ENCODE data around the gene ID2. TPM values are rescaled to one million over a fixed set of nuclear protein-coding genes. Genes with fewer than 3 reads are reported as not detected.

ID2 gene
- polyA plus RNA-seq, 2 of the 4 experiments (the other 2 are of a cell fraction) = 177 to 181 TPM

DNA sequence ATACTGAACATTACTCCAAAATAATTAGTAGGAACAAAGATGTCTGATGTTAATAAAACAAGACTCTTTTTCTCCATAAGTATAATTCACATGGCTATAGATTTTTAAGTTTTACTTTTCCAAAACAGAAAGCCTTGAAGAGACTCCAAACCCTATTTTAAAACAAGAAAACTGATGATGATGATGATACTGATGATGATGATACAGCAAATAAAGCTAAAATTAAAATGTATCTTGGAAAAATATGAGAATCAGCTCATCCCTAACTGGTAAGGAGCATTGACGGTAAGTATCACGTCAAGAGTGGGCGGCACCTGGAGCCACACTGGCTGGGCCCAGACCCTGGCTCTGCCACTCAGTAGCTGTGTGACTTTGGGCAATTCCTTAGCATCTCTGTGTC is 39.6 kb downstream of the ID2 start:
- FAIRE-seq (no peak), ATAC-seq (no peak), DNase-seq (ENCODE audit: low read depth in 1 of 2, low spot score in 1 of 2) (no peak)
- CTCF ChIA-PET = interaction anchor here (1.1 to 2.7 kb wide), 2 partner anchors 28 to 421 kb away, joined by 5 to 8 read pairs; no protein-coding TSS in a partner anchor
- H3K4me2 ChIP-seq = no peak overlapping the region
- TF ChIP-seq ZC3H11A (IDR thresholded peaks at IDR 0.05) (no peak), RNF2 (IDR thresholded peaks at IDR 0.05; ENCODE audit: borderline replicate concordance, low read depth) (no peak), KDM5A (IDR thresholded peaks at IDR 0.05) (no peak), RARB (CRISPR knock-in tag; IDR thresholded peaks at IDR 0.05) (no peak), FOSB (CRISPR knock-in tag; IDR thresholded peaks at IDR 0.05) (no peak), FOSL2 (IDR thresholded peaks at IDR 0.05) (no peak), FOSL2 (CRISPR knock-in tag; IDR thresholded peaks at IDR 0.05) (no peak), CBX2 (IDR thresholded peaks at IDR 0.05; ENCODE audit: borderline replicate concordance, low read depth) (no peak)
- TF ChIP-seq, protein P1, sequence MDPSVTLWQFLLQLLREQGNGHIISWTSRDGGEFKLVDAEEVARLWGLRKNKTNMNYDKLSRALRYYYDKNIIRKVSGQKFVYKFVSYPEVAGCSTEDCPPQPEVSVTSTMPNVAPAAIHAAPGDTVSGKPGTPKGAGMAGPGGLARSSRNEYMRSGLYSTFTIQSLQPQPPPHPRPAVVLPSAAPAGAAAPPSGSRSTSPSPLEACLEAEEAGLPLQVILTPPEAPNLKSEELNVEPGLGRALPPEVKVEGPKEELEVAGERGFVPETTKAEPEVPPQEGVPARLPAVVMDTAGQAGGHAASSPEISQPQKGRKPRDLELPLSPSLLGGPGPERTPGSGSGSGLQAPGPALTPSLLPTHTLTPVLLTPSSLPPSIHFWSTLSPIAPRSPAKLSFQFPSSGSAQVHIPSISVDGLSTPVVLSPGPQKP (IDR thresholded peaks at IDR 0.05; ENCODE audit: low read depth, low read length) = no peak
- WGBS (ENCODE audit: missing lambda C conversion rate) = 95% methylated on average over 3 of the region's 3 CpGs
- H3K9me3 ChIP-seq = no peaks in the 10 kb centered on the region
- H3K4me3 ChIP-seq = no peak overlapping the region
- H3K27ac ChIP-seq = no peak overlapping the region
- H3K4me1 ChIP-seq = no peaks in the 10 kb centered on the region
- POLR2A ChIA-PET = no interaction called here

- 86% methylated on average over 10 of the region's 10 CpGs for WGBS (ENCODE audit: missing lambda C conversion rate)
Observed at GRCh38 chr2:8722986-8723385, 41.1 kb downstream of the ID2 start.

DNA sequence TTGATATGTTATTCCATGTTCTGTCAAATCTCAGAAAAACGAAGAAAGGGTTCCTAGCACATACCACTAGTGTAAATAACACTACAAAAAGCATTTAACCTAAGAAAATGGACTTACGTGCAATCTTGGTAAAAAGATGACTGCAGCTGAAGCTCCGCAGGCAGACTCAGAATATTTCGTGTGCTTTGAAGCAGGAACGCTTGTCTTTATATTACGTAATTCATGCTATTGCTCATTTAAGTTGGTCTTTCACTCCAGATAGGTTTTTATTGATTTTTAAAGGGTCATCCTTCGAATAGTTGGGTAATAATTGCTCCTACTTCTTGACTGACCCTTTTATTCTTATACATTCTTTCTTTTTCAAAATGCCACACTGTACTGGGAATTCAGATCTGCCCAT is 44.0 kb downstream of the ID2 start:
- no peak overlapping the region for H3K4me2 ChIP-seq
- no peak overlapping the region for H3K4me3 ChIP-seq
- CTCF ChIA-PET = interaction anchor here (1.0 to 1.5 kb wide), 2 partner anchors 8 to 33 kb away, joined by 3 read pairs; no protein-coding TSS in a partner anchor
- TF ChIP-seq POLR2AphosphoS2 (conservative IDR thresholded peaks at IDR 0.05; ENCODE audit: low read length) = no peak
- no peak for TF ChIP-seq NR3C1 (IDR thresholded peaks at IDR 0.05)
- no peak for TF ChIP-seq FOXS1 (CRISPR knock-in tag; IDR thresholded peaks at IDR 0.05)
- TF ChIP-seq JUN (IDR thresholded peaks at IDR 0.05) = no peak
- H3K4me1 ChIP-seq = no peaks in the 10 kb centered on the region
- ATAC-seq = no peak
- H3K9me3 ChIP-seq = no peaks in the 10 kb centered on the region
- POLR2A ChIA-PET = no interaction called here
- 81% methylated on average over 7 of the region's 7 CpGs for WGBS (ENCODE audit: missing lambda C conversion rate)
- DNase-seq (ENCODE audit: low read depth in 1 of 2, low spot score in 1 of 2) = no peak
- FAIRE-seq = no peak
- no peak overlapping the region for H3K27ac ChIP-seq

More at GRCh38 chr2:8722986-8723385, 41.1 kb downstream of the ID2 start:
- H3K4me1 ChIP-seq = no peaks in the 10 kb centered on the region
- ATAC-seq = no peak
- TF ChIP-seq, protein P2, sequence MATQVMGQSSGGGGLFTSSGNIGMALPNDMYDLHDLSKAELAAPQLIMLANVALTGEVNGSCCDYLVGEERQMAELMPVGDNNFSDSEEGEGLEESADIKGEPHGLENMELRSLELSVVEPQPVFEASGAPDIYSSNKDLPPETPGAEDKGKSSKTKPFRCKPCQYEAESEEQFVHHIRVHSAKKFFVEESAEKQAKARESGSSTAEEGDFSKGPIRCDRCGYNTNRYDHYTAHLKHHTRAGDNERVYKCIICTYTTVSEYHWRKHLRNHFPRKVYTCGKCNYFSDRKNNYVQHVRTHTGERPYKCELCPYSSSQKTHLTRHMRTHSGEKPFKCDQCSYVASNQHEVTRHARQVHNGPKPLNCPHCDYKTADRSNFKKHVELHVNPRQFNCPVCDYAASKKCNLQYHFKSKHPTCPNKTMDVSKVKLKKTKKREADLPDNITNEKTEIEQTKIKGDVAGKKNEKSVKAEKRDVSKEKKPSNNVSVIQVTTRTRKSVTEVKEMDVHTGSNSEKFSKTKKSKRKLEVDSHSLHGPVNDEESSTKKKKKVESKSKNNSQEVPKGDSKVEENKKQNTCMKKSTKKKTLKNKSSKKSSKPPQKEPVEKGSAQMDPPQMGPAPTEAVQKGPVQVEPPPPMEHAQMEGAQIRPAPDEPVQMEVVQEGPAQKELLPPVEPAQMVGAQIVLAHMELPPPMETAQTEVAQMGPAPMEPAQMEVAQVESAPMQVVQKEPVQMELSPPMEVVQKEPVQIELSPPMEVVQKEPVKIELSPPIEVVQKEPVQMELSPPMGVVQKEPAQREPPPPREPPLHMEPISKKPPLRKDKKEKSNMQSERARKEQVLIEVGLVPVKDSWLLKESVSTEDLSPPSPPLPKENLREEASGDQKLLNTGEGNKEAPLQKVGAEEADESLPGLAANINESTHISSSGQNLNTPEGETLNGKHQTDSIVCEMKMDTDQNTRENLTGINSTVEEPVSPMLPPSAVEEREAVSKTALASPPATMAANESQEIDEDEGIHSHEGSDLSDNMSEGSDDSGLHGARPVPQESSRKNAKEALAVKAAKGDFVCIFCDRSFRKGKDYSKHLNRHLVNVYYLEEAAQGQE (IDR thresholded peaks at IDR 0.05) = no peak
- 0 out of 2 replicates have a peak, but pooled peaks have one; percentile 10 for TF ChIP-seq POLR2A (IDR thresholded peaks at IDR 0.05; ENCODE audit: low read length)
- no peak for FAIRE-seq
- no peak overlapping the region for H3K4me3 ChIP-seq
- CTCF ChIA-PET = interaction anchor here (1.1 kb wide), 1 partner anchor 9 kb away, joined by 3 read pairs; no protein-coding TSS in a partner anchor
- no peak for DNase-seq (ENCODE audit: low read depth in 1 of 2, low spot score in 1 of 2)
- POLR2A ChIA-PET = no interaction called here
- H3K9me3 ChIP-seq = no peaks in the 10 kb centered on the region
- H3K27ac ChIP-seq = no peak overlapping the region
- H3K4me2 ChIP-seq = no peak overlapping the region

- 93% methylated on average over 7 of the region's 7 CpGs for WGBS (ENCODE audit: missing lambda C conversion rate)
- ChIA-PET CTCF (interaction anchor here (1.2 kb wide), 1 partner anchor 33 kb away, joined by 3 read pairs; no protein-coding TSS in a partner anchor), POLR2A (no interaction called here)
- DNase-seq (ENCODE audit: low read depth in 1 of 2, low spot score in 1 of 2) (no peak), ATAC-seq (no peak), FAIRE-seq (no peak)
- Histone ChIP-seq H3K4me1 (no peaks in the 10 kb centered on the region), H3K4me3 (no peak overlapping the region), H3K4me2 (no peak overlapping the region), H3K27ac (no peak overlapping the region), H3K9me3 (no peaks in the 10 kb centered on the region)
- TF ChIP-seq RCOR1 (IDR thresholded peaks at IDR 0.05; ENCODE audit: low read depth, low read length) = no peak
- no peak for TF ChIP-seq ZC3H11A (IDR thresholded peaks at IDR 0.05)
- TF ChIP-seq ZNF302 (CRISPR knock-in tag; IDR thresholded peaks at IDR 0.05) = no peak
- no peak for TF ChIP-seq JUN (IDR thresholded peaks at IDR 0.05)
- no peak for TF ChIP-seq CEBPB (IDR thresholded peaks at IDR 0.05)
Observed at GRCh38 chr2:8728305-8729015, 46.6 kb downstream of the ID2 start.

All from A549 (cell line).